HG03571 (cell line): ENCODE measurements around the gene RNF144B.
"Not testable (repeated sequence)": the region's sequence is repeated elsewhere in the genome, so short reads cannot be mapped to it uniquely, and the experiment has no call there.

Experiments
- ATAC-seq: cut with Tn5 transposase; IDR thresholded peaks from one replicate; pipeline ENCODE4 v1.9.1; 2021; ENCODE audit not compliant: unreplicated experiment

The RNF144B gene

DNA sequence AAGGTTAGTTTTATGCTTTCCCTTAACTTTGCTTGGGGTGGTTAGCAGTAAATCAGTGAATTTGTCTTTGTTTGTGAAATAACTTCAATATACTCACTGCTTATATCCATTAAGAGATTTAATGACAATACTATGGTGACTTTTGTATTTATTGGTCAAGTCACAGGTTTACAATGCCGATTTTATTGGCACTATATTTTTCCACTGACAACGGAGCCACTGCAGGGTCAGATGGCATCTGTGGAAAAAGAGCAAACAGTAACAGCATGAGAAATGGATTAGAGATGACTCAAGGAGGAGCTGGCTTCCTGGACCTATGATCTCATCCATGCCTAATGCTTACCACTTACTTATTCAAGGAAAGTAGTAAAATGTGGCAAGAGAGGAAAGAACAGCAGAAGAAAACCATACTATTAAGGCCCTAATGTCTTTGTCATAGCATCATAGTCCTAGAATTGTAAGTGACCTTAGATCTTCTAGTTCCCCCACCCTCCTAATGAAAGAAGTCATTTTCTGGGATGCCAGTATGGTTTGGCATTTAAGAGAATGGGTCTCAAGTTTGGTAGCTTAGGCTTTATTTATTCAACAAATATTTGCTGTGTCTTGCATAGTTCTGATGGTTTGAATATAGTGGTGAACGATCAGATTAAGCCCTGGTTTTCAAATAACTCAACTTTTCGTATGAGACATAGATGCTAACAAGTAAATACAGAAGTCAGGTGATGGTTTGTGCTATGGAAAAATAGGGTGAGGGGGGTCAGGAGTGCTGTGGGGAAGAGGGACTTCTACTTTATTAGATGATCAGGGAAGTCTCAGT, 18.5 kb downstream of the RNF144B start:
- ATAC-seq = no peak

- ATAC-seq = no peak
Observed at GRCh38 chr6:18406955-18407749, 20.0 kb downstream of the RNF144B start.

- ATAC-seq = not testable (repeated sequence)
Observed at GRCh38 chr6:18409602-18410001, 22.5 kb downstream of the RNF144B start.

GRCh38 chr6:18410412-18410811, 23.3 kb downstream of the RNF144B start:
- ATAC-seq = no peak

- ATAC-seq = no peak
Observed at GRCh38 chr6:18412068-18412467, 24.9 kb downstream of the RNF144B start.

DNA sequence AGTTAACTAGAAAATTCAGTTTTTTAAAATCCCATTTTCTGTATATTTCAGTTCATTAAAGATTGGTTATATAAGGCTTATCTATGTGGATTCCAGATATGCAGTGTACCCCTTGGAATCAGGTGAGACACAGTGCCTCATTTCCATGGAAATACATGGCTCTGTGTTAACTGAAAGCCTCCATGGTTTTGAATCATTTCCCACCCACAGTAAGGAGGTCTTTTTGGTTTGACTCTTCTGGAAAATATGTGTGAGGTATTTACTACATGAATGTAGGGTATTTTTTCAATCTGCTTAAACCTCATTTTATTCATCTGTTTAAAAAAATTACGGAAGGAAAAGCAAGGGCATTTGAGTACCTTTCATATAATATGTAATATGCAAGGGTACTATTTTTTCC, 25.5 kb downstream of the RNF144B start:
- no peak for ATAC-seq

DNA sequence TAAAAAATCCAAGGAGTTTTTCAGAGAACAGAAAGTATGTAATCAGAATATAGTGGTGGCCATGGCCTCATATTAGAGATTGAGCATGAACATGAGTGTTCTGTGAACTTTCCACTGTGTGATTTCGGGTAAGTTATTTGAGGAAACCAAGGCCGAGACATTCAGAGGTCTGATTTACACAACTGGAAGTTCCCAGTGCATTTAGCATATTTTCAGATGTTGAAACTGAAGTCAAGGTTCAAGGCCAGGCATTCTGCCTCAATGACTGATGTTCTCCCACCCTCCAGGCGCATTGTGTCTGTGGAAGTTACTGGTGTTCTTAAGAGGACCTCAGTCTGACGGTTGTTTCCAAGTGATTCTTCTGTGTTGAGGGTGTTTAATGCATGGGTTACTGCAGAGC, 26.2 kb downstream of the RNF144B start:
- ATAC-seq = no peak

- ATAC-seq = no peak
Observed at GRCh38 chr6:18414116-18414515, 27.0 kb downstream of the RNF144B start.

- no peak for ATAC-seq
Observed at GRCh38 chr6:18415207-18415606, 28.1 kb downstream of the RNF144B start.

DNA sequence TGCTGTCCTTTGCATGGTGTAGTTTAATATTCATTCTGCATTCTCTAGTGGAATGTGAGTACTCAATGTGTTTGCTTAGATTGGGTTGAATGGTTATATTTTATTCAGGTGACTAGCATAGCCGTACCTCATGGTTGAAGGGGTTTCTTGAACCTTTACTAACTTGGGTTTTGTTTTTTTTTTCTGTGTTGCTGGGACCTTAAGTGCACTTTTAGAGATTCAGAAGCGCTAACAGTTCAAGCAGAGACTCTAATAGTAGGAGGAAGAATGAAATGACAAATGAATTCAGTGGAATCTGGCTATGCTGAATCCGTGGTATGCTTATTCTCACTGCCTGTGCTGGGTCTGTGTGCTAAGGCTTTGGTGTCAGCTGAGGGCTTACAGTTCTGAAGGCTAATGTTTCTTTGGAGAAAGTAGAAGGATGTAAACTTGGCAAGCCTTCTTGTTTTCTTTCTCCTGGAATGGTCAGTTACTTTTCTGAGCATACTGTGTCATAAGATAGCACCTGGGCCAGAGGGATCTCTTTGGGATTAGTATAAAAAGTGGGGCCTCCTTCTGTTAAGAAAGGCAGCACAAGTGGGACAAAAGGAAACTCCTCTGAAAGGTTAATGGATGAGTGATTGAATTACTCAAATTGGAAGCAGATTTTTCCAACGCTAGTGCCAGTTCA, 28.7 kb downstream of the RNF144B start:
- ATAC-seq = no peak

- no peak for ATAC-seq
Observed at GRCh38 chr6:18416341-18416679, 29.2 kb downstream of the RNF144B start.

- ATAC-seq = no peak
Observed at GRCh38 chr6:18420328-18420727, 33.2 kb downstream of the RNF144B start.

DNA sequence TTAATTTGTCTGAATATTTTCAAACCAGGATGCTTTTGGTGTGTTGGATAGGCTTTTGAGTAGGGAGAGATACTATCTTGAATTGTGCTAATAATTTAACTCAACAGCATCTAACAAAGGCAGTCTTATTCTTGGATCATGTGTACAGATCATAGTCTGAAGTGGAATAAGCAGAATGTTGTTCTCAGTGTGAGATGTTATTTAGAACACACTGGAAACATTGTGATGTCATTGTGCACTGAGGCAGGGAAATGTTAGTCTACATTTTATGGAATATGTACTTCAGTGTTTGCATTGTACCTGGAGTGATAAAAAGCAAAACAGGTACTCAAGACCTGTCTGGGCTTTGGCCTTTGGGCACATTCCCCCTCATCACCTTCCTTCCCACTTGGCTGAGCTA, 35.0 kb downstream of the RNF144B start:
- ATAC-seq = no peak

- no peak for ATAC-seq
Observed at GRCh38 chr6:18423426-18423825, 36.3 kb downstream of the RNF144B start.

GRCh38 chr6:18424201-18424600, 37.1 kb downstream of the RNF144B start:
- no peak for ATAC-seq

DNA sequence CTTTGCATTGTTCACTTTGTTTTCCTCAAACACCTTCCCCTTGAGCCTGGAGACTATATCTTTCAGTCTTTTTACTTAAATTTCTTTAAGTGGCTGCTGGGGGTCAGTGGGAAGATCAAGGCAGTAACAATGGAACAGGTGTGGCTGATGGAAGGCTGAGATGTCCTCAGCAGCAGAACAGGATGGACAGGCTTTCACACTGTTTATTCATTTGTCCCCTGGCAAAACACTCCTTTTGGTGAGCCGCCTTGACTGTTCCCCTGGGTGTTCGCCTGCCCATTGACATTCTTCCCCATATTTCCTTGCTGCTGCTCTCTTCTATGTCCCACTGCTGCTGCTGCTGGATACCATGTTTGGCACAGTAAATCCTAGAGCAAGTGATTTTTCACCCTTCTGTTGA, 38.1 kb downstream of the RNF144B start:
- ATAC-seq = no peak

GRCh38 chr6:18427296-18427695, 40.1 kb downstream of the RNF144B start:
- ATAC-seq = no peak

DNA sequence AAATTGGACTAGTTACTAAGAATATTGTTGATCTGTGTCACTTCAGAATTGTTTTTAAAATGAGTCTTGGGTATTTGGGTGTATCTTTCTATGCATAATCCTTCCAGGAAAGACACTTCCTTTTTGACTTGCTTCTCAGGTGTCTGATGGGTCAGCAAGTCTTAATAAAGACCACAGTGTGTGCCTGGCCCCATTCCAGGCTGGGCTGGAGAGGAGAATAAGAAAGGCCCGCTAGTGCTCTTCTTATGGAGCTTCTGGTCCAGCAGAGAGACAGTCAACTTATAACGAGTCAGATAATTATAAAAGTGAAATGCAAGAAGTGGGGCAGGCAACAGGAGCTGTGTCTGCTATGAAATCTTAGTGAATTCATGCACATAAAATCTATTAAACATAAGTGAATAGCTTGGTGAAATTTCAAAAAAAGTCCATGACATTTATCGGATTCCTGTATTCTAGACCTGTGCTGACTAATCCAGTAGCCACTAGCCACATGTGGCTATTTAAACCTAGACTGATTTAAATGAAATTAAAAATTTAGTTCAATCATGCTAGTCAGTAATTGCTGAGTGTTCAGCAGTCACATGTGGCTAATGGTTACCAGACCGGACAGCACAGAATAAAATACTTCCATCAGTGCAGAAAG, 42.6 kb downstream of the RNF144B start:
- no peak for ATAC-seq

DNA sequence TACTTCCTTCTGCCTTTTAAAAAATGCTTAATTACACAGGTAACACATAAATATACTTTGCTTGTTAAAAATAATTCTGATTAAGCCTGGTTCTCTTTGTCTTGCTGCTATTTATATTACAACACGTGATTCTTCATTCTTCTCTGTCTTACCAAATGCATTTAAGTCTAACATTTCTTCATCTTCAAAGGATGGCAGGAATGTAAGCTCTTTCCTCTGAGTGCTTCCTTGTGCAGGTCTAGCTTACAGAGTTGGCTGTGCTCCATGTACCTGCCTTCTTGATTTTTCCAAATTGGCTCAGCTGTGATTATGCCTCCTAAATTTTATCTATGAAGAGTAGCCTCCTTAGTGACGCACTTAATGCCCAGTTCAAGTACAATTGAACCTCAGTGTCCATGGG, 44.4 kb downstream of the RNF144B start:
- ATAC-seq = no peak

GRCh38 chr6:18432180-18432579, 45.0 kb downstream of the RNF144B start:
- ATAC-seq = no peak

DNA sequence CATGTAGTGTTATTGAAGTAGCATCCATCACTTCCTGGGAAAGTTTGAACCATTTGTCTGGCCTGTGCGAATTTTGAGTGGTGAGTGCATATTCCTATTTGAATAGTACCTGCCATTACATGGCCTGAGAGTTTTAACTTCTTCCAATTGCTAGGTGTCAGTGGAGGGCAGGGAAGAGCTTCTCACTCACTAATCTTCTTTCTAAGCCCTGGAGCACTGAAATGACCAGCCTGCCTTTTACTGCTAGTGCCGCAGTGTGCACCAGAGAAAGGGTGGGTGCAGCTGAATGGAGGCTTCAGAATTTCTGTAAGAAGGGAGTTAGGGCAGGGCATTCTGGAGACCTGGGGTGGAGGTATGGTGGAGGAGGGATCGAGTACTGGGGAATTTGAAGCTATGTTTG, 45.5 kb downstream of the RNF144B start:
- ATAC-seq = no peak
